HCT116 (cell line): Measurements from ENCODE around the gene EZH1. TPM values are rescaled to one million over a fixed set of nuclear protein-coding genes. Genes with fewer than 3 reads are reported as not detected.

Experiments
- ATAC-seq: fragments of 200-7000 bp; cut with Tn5 transposase; 2 replicates; pipeline ENCODE4 v1.9.1; 2020; ENCODE audit warnings: mild to moderate bottlenecking, moderate library complexity
- BruUV-seq: library from RNA; stranded (reverse); fragments of 400-500 nt; replicated peaks from 2 replicates; lab custom pipeline; 2021; lab: Mats Ljungman, UMichigan
- CTCF ChIA-PET: fragments of 300-600 bp; sonication (Branson Sonifier 250); formaldehyde crosslinking; loops from one replicate; lab custom pipeline; 2021; ENCODE audit warnings: antibody characterized with exemption; lab: Charles Lee
- POLR2A ChIA-PET: fragments of 300-600, 350-600 bp; sonication (Branson Sonifier 250); formaldehyde crosslinking; loops from one replicate; lab custom pipeline; 2021; ENCODE audit warnings: antibody characterized with exemption; lab: Charles Lee
- RAD21 ChIA-PET, 2 experiments: fragments of 300-600 bp; sonication (Branson Sonifier 250); formaldehyde crosslinking; loops; one replicate each; lab custom pipeline; 2023; ENCODE audit warnings: low total read pairs in 2 of 2; ENCODE audit not compliant: uncharacterized antibody in 2 of 2, unreplicated experiment in 2 of 2, low non-redundant PET in 1 of 2; lab: Charles Lee
- DNase-seq: peaks from one replicate; pipeline ENCODE4 v3.0.0-alpha.2; 2010; ENCODE audit warnings: low read depth, low spot score
- H2AFZ ChIP-seq: fragments of 200-600 bp; shearing (Covaris generic), sonication (generic); 2 replicates; pipeline ENCODE4 v1.6.1; 2017; ENCODE audit warnings: low read depth, mixed run types, mixed read lengths, antibody characterized with exemption, low read length; ENCODE audit not compliant: poor library complexity, severe bottlenecking
- H3K27ac ChIP-seq: 2 replicates; pipeline ENCODE4 v1.5.1; 2012; ENCODE audit warnings: low read depth, low read length
- H3K27me3 ChIP-seq: fragments of 200-600 bp; sonication (generic); 2 replicates; pipeline ENCODE4 v1.6.1; 2016; ENCODE audit warnings: mixed run types, low read length, mixed read lengths; ENCODE audit not compliant: insufficient read depth
- H3K36me3 ChIP-seq, 2 experiments: fragments of 200-500 bp in 1 of 2; fragments of 200-600 bp in 1 of 2; sonication (Bioruptor generic) in 1 of 2; sonication (generic) in 1 of 2; 2 replicates each; pipeline versions ENCODE4 v1.5.1 to v1.6.1; 2014 to 2016; ENCODE audit warnings: low read length in 2 of 2, inconsistent platforms in 1 of 2, mixed read lengths in 1 of 2, mixed run types in 1 of 2; ENCODE audit not compliant: insufficient read depth in 2 of 2, control insufficient read depth in 1 of 2
- H3K4me1 ChIP-seq, 2 experiments: fragments of 200-600 bp in 1 of 2; sonication (generic) in 1 of 2; 2 replicates each; pipeline versions ENCODE4 v1.5.1 to v1.6.1; 2012 to 2017; ENCODE audit warnings: low read length in 2 of 2, inconsistent platforms in 1 of 2, mild to moderate bottlenecking in 1 of 2, mixed read lengths in 1 of 2, mixed run types in 1 of 2, moderate library complexity in 1 of 2; ENCODE audit not compliant: insufficient read depth in 2 of 2, control insufficient read depth in 1 of 2
- H3K4me2 ChIP-seq: fragments of 200-600 bp; sonication (generic); 2 replicates; pipeline ENCODE4 v1.6.1; 2017; ENCODE audit warnings: mixed run types, low read length, mixed read lengths
- H3K4me3 ChIP-seq, 2 experiments: fragments of 200-600 bp in 1 of 2; sonication (generic) in 1 of 2; replicated peaks in 1 of 2; 2 replicates each; pipeline ENCODE4 v1.5.1; 2011 to 2016; ENCODE audit warnings: low read length in 2 of 2, control low read depth in 1 of 2, low read depth in 1 of 2, mild to moderate bottlenecking in 1 of 2, mixed read lengths in 1 of 2, mixed run types in 1 of 2
- H3K79me2 ChIP-seq: fragments of 200-600 bp; sonication (generic); 2 replicates; pipeline ENCODE4 v1.6.1; 2017; ENCODE audit warnings: mild to moderate bottlenecking, mixed run types, low read length, moderate library complexity, mixed read lengths; ENCODE audit not compliant: insufficient read depth
- H3K9ac ChIP-seq: fragments of 200-600 bp; sonication (generic); 2 replicates; pipeline ENCODE4 v1.6.1; 2016; ENCODE audit warnings: low read length, mixed read lengths
- H3K9me2 ChIP-seq: fragments of 200-600 bp; sonication (generic), shearing (Covaris generic); 2 replicates; pipeline ENCODE4 v1.6.1; 2017; ENCODE audit warnings: mixed run types, mild to moderate bottlenecking, moderate library complexity; ENCODE audit not compliant: insufficient read depth
- H3K9me3 ChIP-seq, 2 experiments: fragments of 200-500 bp in 1 of 2; fragments of 200-600 bp in 1 of 2; sonication (Bioruptor generic) in 1 of 2; sonication (generic) in 1 of 2; 2 replicates each; pipeline ENCODE4 v1.6.1; 2014 to 2017; ENCODE audit warnings: low read length in 2 of 2, mixed read lengths in 2 of 2, inconsistent platforms in 1 of 2, low read depth in 1 of 2, mild to moderate bottlenecking in 1 of 2, mixed run types in 1 of 2, moderate library complexity in 1 of 2; ENCODE audit not compliant: control insufficient read depth in 1 of 2, insufficient read depth in 1 of 2
- H4K20me1 ChIP-seq: fragments of 200-600 bp; sonication (generic), shearing (Covaris generic); 2 replicates; pipeline ENCODE4 v1.6.1; 2017; ENCODE audit warnings: mixed run types, mild to moderate bottlenecking, moderate library complexity; ENCODE audit not compliant: insufficient read depth
- CBX3 ChIP-seq: IDR thresholded peaks from 2 replicates; pipeline ENCODE4 v1.6.1; 2012; ENCODE audit warnings: low read depth
- FOSL1 ChIP-seq: IDR thresholded peaks from 2 replicates; pipeline ENCODE4 v1.6.1; 2012; ENCODE audit warnings: low read depth
- POLR2AphosphoS5 ChIP-seq: IDR thresholded peaks from 2 replicates; pipeline ENCODE4 v1.6.1; 2011; ENCODE audit warnings: mild to moderate bottlenecking, low read depth, low read length, moderate library complexity
- RAD21 ChIP-seq: IDR thresholded peaks from 2 replicates; pipeline ENCODE4 v1.6.1; 2012; ENCODE audit warnings: low read depth, mild to moderate bottlenecking
- SRF ChIP-seq: IDR thresholded peaks from 2 replicates; pipeline ENCODE4 v1.6.1; 2012; ENCODE audit warnings: low read depth
- TCF7L2 ChIP-seq: IDR thresholded peaks from 2 replicates; pipeline ENCODE4 v1.7.0; 2011; ENCODE audit warnings: borderline replicate concordance, inconsistent platforms; ENCODE audit not compliant: insufficient read depth, insufficient read length; ENCODE audit errors: extremely low read depth
- YY1 ChIP-seq: IDR thresholded peaks from 2 replicates; pipeline ENCODE4 v1.6.1; 2011; ENCODE audit warnings: low read length, low read depth, moderate library complexity, mild to moderate bottlenecking; ENCODE audit not compliant: insufficient replicate concordance; ENCODE audit errors: extremely low read depth
- ZBTB33 ChIP-seq: IDR thresholded peaks from 2 replicates; pipeline ENCODE4 v1.6.1; 2011; ENCODE audit warnings: mild to moderate bottlenecking, low read length, moderate library complexity; ENCODE audit not compliant: insufficient replicate concordance; ENCODE audit errors: extremely low read depth
- ZFX ChIP-seq: fragments of 450-650 bp; IDR thresholded peaks from 2 replicates; pipeline ENCODE4 v1.6.1; 2017
- intact Hi-C: fragments of 100-400 bp; cut with micrococcal nuclease; formaldehyde crosslinking; loops from 2 replicates; pipeline ENCODE4 v1.10.0; 2022
- total RNA-seq: library from RNA; stranded (reverse); gene quantifications from one replicate; pipeline ENCODE4 v1.2.1, GENCODE V29; 2021; ENCODE audit not compliant: unreplicated experiment

EZH1 gene
- total RNA-seq, 1 experiment from 2014 or later = 29.3 TPM

- Histone ChIP-seq H3K4me1 (no peaks in the 10 kb centered on the region), H3K36me3 (peaks cover 10 to 16% of the 10 kb centered on the region in 2 experiments; a peak in 3 of 4 replicates), H3K9ac (no peak overlapping the region), H2AFZ (no peak overlapping the region), H3K79me2 (no peaks in the 10 kb centered on the region), H3K9me2 (no peaks in the 10 kb centered on the region), H3K4me3 (no peak overlapping the region), H4K20me1 (no peaks in the 10 kb centered on the region), H3K27ac (no peak overlapping the region), H3K4me2 (no peak overlapping the region), H3K27me3 (no peaks in the 10 kb centered on the region), H3K9me3 (no peaks in the 10 kb centered on the region)
- ATAC-seq (no peak), DNase-seq (no peak)
- CTCF ChIA-PET = interaction anchor here (1.1 kb wide), 1 partner anchor 122 kb away, joined by 3 read pairs; no protein-coding TSS in a partner anchor
- TF ChIP-seq FOSL1 (no peak), CBX3 (no peak), ZBTB33 (no peak), YY1 (no peak), TCF7L2 (no peak), ZFX (no peak), RAD21 (no peak), SRF (no peak), POLR2AphosphoS5 (no peak)
- POLR2A ChIA-PET = no interaction called here
- BruUV-seq = no TSS peak
- RAD21 ChIA-PET = no interaction called here
- intact Hi-C loops = no loop called here
These were observed 44.1 kb downstream of the EZH1 start for GRCh38 chr17:42700586-42701289.
